RWPE2 (cell line): ENCODE measurements around the gene ADAMTS16.

Experiments used
- ATAC-seq: fragments of 200-7000 bp; cut with Tn5 transposase; 3 replicates; pipeline ENCODE4 v1.9.1; 2021; ENCODE audit warnings: low read depth
- DNase-seq: peaks from one replicate; pipeline ENCODE4 v3.0.0-alpha.2; 2020; ENCODE audit warnings: low spot score
- H3K27ac ChIP-seq: fragments of 450-650 bp; 2 replicates; pipeline ENCODE4 v1.5.1; 2017; ENCODE audit warnings: mild to moderate bottlenecking; ENCODE audit not compliant: poor library complexity, severe bottlenecking
- H3K27me3 ChIP-seq: fragments of 250-450 bp; sonication (Bioruptor Pico); 2 replicates; pipeline ENCODE4 v1.5.1; 2021; ENCODE audit warnings: mild to moderate bottlenecking, moderate library complexity; ENCODE audit not compliant: insufficient read depth, poor library complexity, severe bottlenecking
- H3K36me3 ChIP-seq: fragments of 250-450 bp; sonication (Bioruptor Pico); 2 replicates; pipeline ENCODE4 v1.5.1; 2020; ENCODE audit warnings: low read depth, mild to moderate bottlenecking, moderate library complexity
- H3K4me1 ChIP-seq: fragments of 250-450 bp; sonication (Bioruptor Pico); 2 replicates; pipeline ENCODE4 v1.5.1; 2021; ENCODE audit warnings: mild to moderate bottlenecking, moderate library complexity; ENCODE audit not compliant: insufficient read depth, poor library complexity, severe bottlenecking
- H3K4me3 ChIP-seq: fragments of 250-450 bp; sonication (Bioruptor Pico); 2 replicates; pipeline ENCODE4 v1.5.1; 2021; ENCODE audit warnings: mild to moderate bottlenecking, moderate library complexity; ENCODE audit not compliant: severe bottlenecking
- H3K9me3 ChIP-seq: fragments of 250-450 bp; sonication (Bioruptor Pico); 2 replicates; pipeline ENCODE4 v1.5.1; 2021; ENCODE audit warnings: mild to moderate bottlenecking, moderate library complexity; ENCODE audit not compliant: severe bottlenecking
- TF ChIP-seq, protein P1 (sequence below): fragments of 450-650 bp; IDR thresholded peaks from one replicate; pipeline ENCODE4 v1.5.1; 2017; ENCODE audit warnings: mild to moderate bottlenecking, moderate library complexity; ENCODE audit not compliant: poor library complexity, severe bottlenecking

The ADAMTS16 gene

DNA sequence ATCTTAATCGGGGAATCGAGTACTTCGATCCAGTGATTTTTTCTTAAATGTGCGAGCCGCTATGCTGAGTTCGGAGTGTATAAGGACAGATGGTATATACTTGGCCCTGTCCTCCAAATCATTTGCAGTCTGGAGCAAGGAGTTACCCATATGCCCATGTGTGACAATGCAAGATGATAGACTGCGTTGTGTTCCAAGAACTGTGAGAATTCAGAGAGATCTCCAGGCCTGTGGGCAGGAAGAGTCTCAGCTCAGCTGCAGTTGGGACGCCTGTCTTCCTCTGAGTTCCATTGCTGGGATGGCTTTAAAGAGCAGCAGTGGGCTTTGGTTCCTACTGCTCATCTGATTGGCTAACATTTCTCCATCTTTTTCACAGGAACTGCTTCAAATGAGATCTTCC lies 106.6 kb downstream of the ADAMTS16 start:
- Histone ChIP-seq H3K4me1 (no peaks in the 10 kb centered on the region), H3K27ac (no peak overlapping the region), H3K27me3 (no peaks in the 10 kb centered on the region), H3K4me3 (no peak overlapping the region), H3K9me3 (no peaks in the 10 kb centered on the region), H3K36me3 (no peaks in the 10 kb centered on the region)
- TF ChIP-seq, protein P1, sequence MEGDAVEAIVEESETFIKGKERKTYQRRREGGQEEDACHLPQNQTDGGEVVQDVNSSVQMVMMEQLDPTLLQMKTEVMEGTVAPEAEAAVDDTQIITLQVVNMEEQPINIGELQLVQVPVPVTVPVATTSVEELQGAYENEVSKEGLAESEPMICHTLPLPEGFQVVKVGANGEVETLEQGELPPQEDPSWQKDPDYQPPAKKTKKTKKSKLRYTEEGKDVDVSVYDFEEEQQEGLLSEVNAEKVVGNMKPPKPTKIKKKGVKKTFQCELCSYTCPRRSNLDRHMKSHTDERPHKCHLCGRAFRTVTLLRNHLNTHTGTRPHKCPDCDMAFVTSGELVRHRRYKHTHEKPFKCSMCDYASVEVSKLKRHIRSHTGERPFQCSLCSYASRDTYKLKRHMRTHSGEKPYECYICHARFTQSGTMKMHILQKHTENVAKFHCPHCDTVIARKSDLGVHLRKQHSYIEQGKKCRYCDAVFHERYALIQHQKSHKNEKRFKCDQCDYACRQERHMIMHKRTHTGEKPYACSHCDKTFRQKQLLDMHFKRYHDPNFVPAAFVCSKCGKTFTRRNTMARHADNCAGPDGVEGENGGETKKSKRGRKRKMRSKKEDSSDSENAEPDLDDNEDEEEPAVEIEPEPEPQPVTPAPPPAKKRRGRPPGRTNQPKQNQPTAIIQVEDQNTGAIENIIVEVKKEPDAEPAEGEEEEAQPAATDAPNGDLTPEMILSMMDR, result no peak
- DNase-seq (no peak), ATAC-seq (no peak)

DNA sequence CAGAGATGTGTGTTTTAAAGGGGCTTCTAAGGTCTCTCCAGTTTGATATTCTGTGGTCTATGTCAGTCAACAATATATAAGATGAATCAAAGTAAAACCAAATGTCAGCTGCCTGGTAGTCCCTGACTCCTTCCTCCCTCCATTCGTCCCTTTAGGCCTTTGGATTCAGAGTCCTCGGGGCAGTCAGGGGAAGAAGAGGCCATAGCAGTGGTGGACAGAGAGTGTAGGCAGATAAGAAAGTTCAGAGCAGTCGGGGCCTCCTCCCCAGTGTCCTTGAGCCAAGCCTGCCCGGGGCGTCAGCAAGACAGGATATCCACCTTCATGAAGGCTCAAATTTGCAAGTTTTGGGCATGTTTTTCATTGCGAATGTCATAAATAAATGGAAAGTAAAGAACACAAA lies 110.6 kb downstream of the ADAMTS16 start:
- DNase-seq (no peak), ATAC-seq (no peak)
- no peak overlapping the region for H3K4me3 ChIP-seq
- no peaks in the 10 kb centered on the region for H3K27me3 ChIP-seq
- peaks cover 4% of the 10 kb centered on the region for H3K9me3 ChIP-seq
- no peaks in the 10 kb centered on the region for H3K36me3 ChIP-seq
- H3K4me1 ChIP-seq, result no peaks in the 10 kb centered on the region
- no peak overlapping the region for H3K27ac ChIP-seq
- TF ChIP-seq, protein P1, result no peak

DNA sequence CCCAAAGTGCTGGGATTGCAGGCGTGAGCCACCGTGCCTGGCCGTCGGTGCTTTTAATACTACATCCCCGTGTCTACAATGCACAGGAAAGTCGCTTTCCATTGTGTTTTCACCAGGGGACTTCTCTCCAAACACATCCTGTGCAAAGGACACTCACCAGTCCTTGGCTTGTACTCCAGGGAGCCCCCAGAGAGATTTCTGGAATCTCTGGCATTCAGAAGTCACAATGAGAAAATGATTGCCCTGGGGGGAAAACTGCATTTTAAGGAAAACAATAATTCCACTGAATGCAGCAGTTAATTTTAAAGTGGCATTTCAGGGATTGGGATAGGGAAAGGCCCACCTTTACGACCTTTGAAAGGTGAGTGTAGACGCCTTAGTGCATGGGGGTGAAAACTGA lies 112.0 kb downstream of the ADAMTS16 start:
- H3K4me3 ChIP-seq, result no peak overlapping the region
- no peaks in the 10 kb centered on the region for H3K27me3 ChIP-seq
- TF ChIP-seq, protein P1, result no peak
- H3K9me3 ChIP-seq, result peaks cover 5% of the 10 kb centered on the region
- H3K36me3 ChIP-seq, result no peaks in the 10 kb centered on the region
- ATAC-seq (no peak), DNase-seq (no peak)
- H3K27ac ChIP-seq, result no peak overlapping the region
- H3K4me1 ChIP-seq, result no peaks in the 10 kb centered on the region

DNA sequence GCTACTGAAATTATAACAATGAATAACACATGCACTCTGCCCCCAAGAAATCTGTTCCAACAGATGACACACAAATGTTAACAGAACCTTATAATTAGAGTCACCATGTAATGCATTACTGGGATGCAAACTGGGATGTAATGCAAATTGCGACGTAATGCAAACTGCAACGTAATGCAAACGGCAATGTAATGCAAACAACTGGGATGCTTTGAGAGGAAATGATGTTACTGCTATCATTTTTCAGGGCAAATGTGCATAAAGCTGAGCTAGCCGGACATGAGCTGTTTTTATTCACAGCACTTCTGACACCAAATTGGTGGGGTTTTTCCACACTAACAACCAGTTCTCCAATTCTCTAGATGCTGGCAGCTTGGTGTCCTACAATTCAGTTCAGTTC lies 117.2 kb downstream of the ADAMTS16 start:
- Histone ChIP-seq H3K9me3 (peaks cover 5% of the 10 kb centered on the region), H3K4me1 (no peaks in the 10 kb centered on the region), H3K36me3 (no peaks in the 10 kb centered on the region), H3K27ac (no peak overlapping the region), H3K27me3 (no peaks in the 10 kb centered on the region), H3K4me3 (no peak overlapping the region)
- no peak for DNase-seq
- ATAC-seq, result no peak
- TF ChIP-seq, protein P1, result no peak

DNA sequence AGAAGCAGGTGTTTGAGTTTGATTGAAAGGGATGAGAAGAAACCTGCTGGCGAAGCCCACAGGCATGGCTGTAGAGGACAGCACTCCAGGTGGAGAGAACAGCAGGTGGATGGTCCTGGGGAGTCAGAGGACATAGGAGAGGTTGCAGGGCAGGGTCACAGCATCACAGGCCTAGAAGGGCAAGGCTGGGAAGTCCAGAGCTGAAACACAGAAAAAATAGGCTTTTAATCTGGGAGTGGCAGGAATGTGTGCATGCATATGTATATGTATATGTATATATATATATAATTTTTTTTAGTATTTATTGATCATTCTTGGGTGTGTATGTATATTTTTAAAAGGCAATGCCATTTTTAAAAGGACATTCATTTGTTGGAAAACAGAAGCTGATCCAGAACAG lies 118.4 kb downstream of the ADAMTS16 start:
- TF ChIP-seq, protein P1, result no peak
- no peaks in the 10 kb centered on the region for H3K36me3 ChIP-seq
- peaks cover 5% of the 10 kb centered on the region for H3K9me3 ChIP-seq
- H3K4me3 ChIP-seq, result no peak overlapping the region
- ATAC-seq (no peak), DNase-seq (no peak)
- no peaks in the 10 kb centered on the region for H3K4me1 ChIP-seq
- no peak overlapping the region for H3K27ac ChIP-seq
- H3K27me3 ChIP-seq, result no peaks in the 10 kb centered on the region
